ENCODE data around the gene PCDHB15.
"Not testable (repeated sequence)": the region's sequence is repeated elsewhere in the genome, so short reads cannot be mapped to it uniquely, and the experiment has no call there.

The PCDHB15 gene

GRCh38 chr5:141247434-141247833 lies 2.2 kb downstream of the PCDHB15 start:
- not testable (repeated sequence) for DNase-seq (ENCODE audit: low read depth in 2 of 2)

- no peak for DNase-seq (ENCODE audit: low read depth in 2 of 2)
Measured at GRCh38 chr5:141250576-141250975, 5.4 kb downstream of the PCDHB15 start.

GRCh38 chr5:141258464-141258863 lies 13.3 kb downstream of the PCDHB15 start:
- no peak for DNase-seq (ENCODE audit: low read depth in 2 of 2)

GRCh38 chr5:141258948-141259347 lies 13.8 kb downstream of the PCDHB15 start:
- DNase-seq (ENCODE audit: low read depth in 2 of 2), result no peak

- DNase-seq (ENCODE audit: low read depth in 2 of 2), result no peak
Measured at GRCh38 chr5:141260458-141261237, 15.5 kb downstream of the PCDHB15 start.

- DNase-seq (ENCODE audit: low read depth in 2 of 2), result no peak
Measured at GRCh38 chr5:141261238-141261546, 16.0 kb downstream of the PCDHB15 start.

GRCh38 chr5:141269195-141269594 lies 24.0 kb downstream of the PCDHB15 start:
- DNase-seq (ENCODE audit: low read depth in 2 of 2), result no peak

GRCh38 chr5:141272906-141273305 lies 27.7 kb downstream of the PCDHB15 start:
- DNase-seq (ENCODE audit: low read depth in 2 of 2), result no peak

- DNase-seq (ENCODE audit: low read depth in 2 of 2), result no peak
Measured at GRCh38 chr5:141298376-141298775, 53.2 kb downstream of the PCDHB15 start.

Measured in stimulated activated CD8-positive, alpha-beta memory T cell treated with anti-CD3 and anti-CD28 coated beads, Interleukin-2, amount 100 ng/mL, for 1 hour (primary cell).